ENCODE data around the gene ARSB. TPM values are rescaled to one million over a fixed set of nuclear protein-coding genes. Genes with fewer than 3 reads are reported as not detected.
A peak's percentile ranks its signal among the peaks of the same experiment; 100 is the strongest.

Gene ARSB
- total RNA-seq, 1 donor from 2014 or later, result 1.8 TPM

- DNase-seq (ENCODE audit: low read depth) (no peak), FAIRE-seq (no peak)
- H3K4me3 ChIP-seq (ENCODE audit: low read depth, low read length), result no peak overlapping the region
- no peak for TF ChIP-seq CTCF (IDR thresholded peaks at IDR 0.05; ENCODE audit: insufficient read depth, low read length, severe bottlenecking)
- no peaks in the 10 kb centered on the region for H3K27me3 ChIP-seq (ENCODE audit: control insufficient read depth, insufficient read depth, low read length)
- no peaks in the 10 kb centered on the region for H3K36me3 ChIP-seq (ENCODE audit: control insufficient read depth, insufficient read depth, low read length)
Observed at GRCh38 chr5:78754655-78755054, 230.5 kb downstream of the ARSB start.

GRCh38 chr5:78753093-78753531, 232.0 kb downstream of the ARSB start:
- Histone ChIP-seq H3K36me3 (ENCODE audit: control insufficient read depth, insufficient read depth, low read length) (no peaks in the 10 kb centered on the region), H3K27me3 (ENCODE audit: control insufficient read depth, insufficient read depth, low read length) (no peaks in the 10 kb centered on the region), H3K4me3 (ENCODE audit: low read depth, low read length) (no peak overlapping the region)
- no peak for TF ChIP-seq CTCF (IDR thresholded peaks at IDR 0.05; ENCODE audit: insufficient read depth, low read length, severe bottlenecking)
- DNase-seq (ENCODE audit: low read depth), result peak; percentile 42
- no peak for FAIRE-seq

- Histone ChIP-seq H3K4me3 (ENCODE audit: low read depth, low read length) (no peak overlapping the region), H3K27me3 (ENCODE audit: control insufficient read depth, insufficient read depth, low read length) (no peaks in the 10 kb centered on the region), H3K36me3 (ENCODE audit: control insufficient read depth, insufficient read depth, low read length) (no peaks in the 10 kb centered on the region)
- no peak for TF ChIP-seq CTCF (IDR thresholded peaks at IDR 0.05; ENCODE audit: insufficient read depth, low read length, severe bottlenecking)
- DNase-seq (ENCODE audit: low read depth), result no peak
- no peak for FAIRE-seq
Observed at GRCh38 chr5:78751872-78752271, 233.2 kb downstream of the ARSB start.

GRCh38 chr5:78750281-78750680, 234.8 kb downstream of the ARSB start:
- no peaks in the 10 kb centered on the region for H3K27me3 ChIP-seq (ENCODE audit: control insufficient read depth, insufficient read depth, low read length)
- FAIRE-seq (no peak), DNase-seq (ENCODE audit: low read depth) (no peak)
- H3K36me3 ChIP-seq (ENCODE audit: control insufficient read depth, insufficient read depth, low read length), result no peaks in the 10 kb centered on the region
- no peak overlapping the region for H3K4me3 ChIP-seq (ENCODE audit: low read depth, low read length)
- no peak for TF ChIP-seq CTCF (IDR thresholded peaks at IDR 0.05; ENCODE audit: insufficient read depth, low read length, severe bottlenecking)

- Histone ChIP-seq H3K27me3 (ENCODE audit: control insufficient read depth, insufficient read depth, low read length) (no peaks in the 10 kb centered on the region), H3K36me3 (ENCODE audit: control insufficient read depth, insufficient read depth, low read length) (no peaks in the 10 kb centered on the region), H3K4me3 (ENCODE audit: low read depth, low read length) (no peak overlapping the region)
- no peak for TF ChIP-seq CTCF (IDR thresholded peaks at IDR 0.05; ENCODE audit: insufficient read depth, low read length, severe bottlenecking)
- DNase-seq (ENCODE audit: low read depth) (peak; percentile 36), FAIRE-seq (no peak)
Observed at GRCh38 chr5:78747705-78748359, 237.3 kb downstream of the ARSB start.

GRCh38 chr5:78747055-78747454, 238.1 kb downstream of the ARSB start:
- no peak for DNase-seq (ENCODE audit: low read depth)
- Histone ChIP-seq H3K4me3 (ENCODE audit: low read depth, low read length) (no peak overlapping the region), H3K27me3 (ENCODE audit: control insufficient read depth, insufficient read depth, low read length) (no peaks in the 10 kb centered on the region), H3K36me3 (ENCODE audit: control insufficient read depth, insufficient read depth, low read length) (no peaks in the 10 kb centered on the region)
- TF ChIP-seq CTCF (IDR thresholded peaks at IDR 0.05; ENCODE audit: insufficient read depth, low read length, severe bottlenecking), result no peak
- FAIRE-seq, result no peak
